Activated T-cell treated with anti-CD3 and anti-CD28 coated beads, Interleukin-2, amount 50 U/mL, for 24 hours (primary cell): ENCODE measurements around the gene CHRM2.

Experiments used
- DNase-seq: peaks from one replicate; pipeline ENCODE4 v3.0.0-alpha.2; 2020
- H3K27ac Mint-ChIP-seq: 2 replicates; pipeline ENCODE4 v1.8.0; 2020; ENCODE audit warnings: mild to moderate bottlenecking, mixed read lengths
- H3K27me3 Mint-ChIP-seq: 2 replicates; pipeline ENCODE4 v1.8.0; 2020; ENCODE audit warnings: mixed read lengths
- H3K36me3 Mint-ChIP-seq: 2 replicates; pipeline ENCODE4 v1.8.0; 2020; ENCODE audit warnings: low read depth, mixed read lengths
- H3K4me1 Mint-ChIP-seq: 2 replicates; pipeline ENCODE4 v1.8.0; 2020; ENCODE audit warnings: low read depth, mixed read lengths
- H3K4me3 Mint-ChIP-seq: 2 replicates; pipeline ENCODE4 v1.8.0; 2020; ENCODE audit warnings: mild to moderate bottlenecking, moderate library complexity, mixed read lengths
- H3K9me3 Mint-ChIP-seq: 2 replicates; pipeline ENCODE4 v1.8.0; 2020; ENCODE audit warnings: mixed read lengths

The CHRM2 gene

GRCh38 chr7:136877990-136878389, 9.5 kb downstream of the CHRM2 start:
- Mint-ChIP-seq H3K27me3 (no peaks in the 10 kb centered on the region), H3K9me3 (no peaks in the 10 kb centered on the region), H3K4me3 (no peak overlapping the region), H3K27ac (no peak overlapping the region), H3K4me1 (no peaks in the 10 kb centered on the region), H3K36me3 (no peaks in the 10 kb centered on the region)
- DNase-seq: no peak

DNA sequence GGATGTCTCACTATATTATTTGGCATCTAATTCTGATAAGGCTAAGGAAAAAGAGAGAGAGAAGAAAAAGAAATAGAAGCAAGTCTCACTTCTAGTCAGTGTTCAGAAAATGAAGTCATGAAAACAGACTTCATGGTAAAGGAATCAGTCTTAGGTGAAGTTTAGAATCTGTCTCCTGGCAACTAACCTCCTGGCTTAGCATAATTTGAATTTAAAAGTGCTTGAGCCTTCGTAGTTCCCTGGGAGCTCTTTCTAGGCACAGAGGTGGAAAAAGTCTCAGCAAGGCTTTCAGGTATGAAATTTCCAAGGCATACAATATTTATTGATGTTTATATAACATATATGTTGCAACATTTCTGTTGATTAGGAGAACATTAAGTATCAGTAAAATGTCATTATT, 10.4 kb downstream of the CHRM2 start:
- no peaks in the 10 kb centered on the region for H3K27me3 Mint-ChIP-seq
- no peaks in the 10 kb centered on the region for H3K36me3 Mint-ChIP-seq
- no peaks in the 10 kb centered on the region for H3K4me1 Mint-ChIP-seq

DNA sequence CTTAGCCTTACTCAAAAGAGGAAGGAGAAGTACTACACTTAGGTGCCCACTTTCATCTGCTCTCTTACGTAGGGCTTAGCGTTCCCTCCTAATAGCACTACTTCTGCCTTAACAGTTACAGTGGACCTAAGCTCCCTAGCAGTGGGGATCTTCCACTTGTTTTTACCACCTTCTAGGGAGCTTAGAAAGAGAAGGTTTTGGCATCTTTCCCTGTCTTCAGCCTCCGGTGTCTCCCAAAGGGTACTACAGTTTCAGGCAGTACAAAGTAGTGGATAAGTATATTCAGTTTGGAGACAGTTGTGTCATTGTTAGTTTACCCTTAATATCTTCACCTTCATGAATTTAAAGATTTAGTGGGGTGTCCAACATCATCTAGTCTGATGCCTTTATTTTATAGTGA, 14.6 kb downstream of the CHRM2 start:
- Mint-ChIP-seq H3K9me3 (no peaks in the 10 kb centered on the region), H3K27me3 (no peaks in the 10 kb centered on the region), H3K36me3 (no peaks in the 10 kb centered on the region), H3K4me3 (no peak overlapping the region), H3K4me1 (no peaks in the 10 kb centered on the region), H3K27ac (no peak overlapping the region)
- no peak for DNase-seq

More for the DNA sequence above, 10.4 kb downstream of the CHRM2 start:
- Mint-ChIP-seq H3K27ac (no peak overlapping the region), H3K9me3 (no peaks in the 10 kb centered on the region), H3K4me3 (no peak overlapping the region)
- no peak for DNase-seq

GRCh38 chr7:136884492-136884891, 16.0 kb downstream of the CHRM2 start:
- H3K27ac Mint-ChIP-seq: no peak overlapping the region
- no peak for DNase-seq
- H3K4me3 Mint-ChIP-seq: no peak overlapping the region
- no peaks in the 10 kb centered on the region for H3K4me1 Mint-ChIP-seq
- H3K36me3 Mint-ChIP-seq: no peaks in the 10 kb centered on the region
- no peaks in the 10 kb centered on the region for H3K27me3 Mint-ChIP-seq
- peaks cover 4% of the 10 kb centered on the region for H3K9me3 Mint-ChIP-seq

DNA sequence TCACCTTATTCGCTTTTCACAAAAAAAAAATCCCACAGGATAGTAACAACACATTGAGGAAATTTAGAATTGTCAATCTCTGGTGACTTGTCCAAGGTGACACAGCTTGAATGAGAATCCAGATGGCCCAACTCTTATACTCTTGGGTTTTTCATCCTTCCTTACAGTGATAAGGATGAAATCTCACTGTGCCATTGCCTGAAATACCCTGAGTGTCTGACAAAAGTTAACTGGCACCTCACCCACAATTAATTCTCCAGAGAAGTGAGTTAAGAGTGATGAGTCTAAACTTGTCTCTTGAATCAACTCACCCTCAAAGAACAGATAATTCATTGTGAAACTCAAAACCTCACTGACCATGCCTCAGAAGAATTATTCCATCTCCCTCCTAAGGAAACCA, 18.9 kb downstream of the CHRM2 start:
- Mint-ChIP-seq H3K4me3 (no peak overlapping the region), H3K4me1 (no peaks in the 10 kb centered on the region), H3K9me3 (peaks cover 6% of the 10 kb centered on the region), H3K36me3 (no peaks in the 10 kb centered on the region), H3K27ac (no peak overlapping the region), H3K27me3 (no peaks in the 10 kb centered on the region)
- no peak for DNase-seq

DNA sequence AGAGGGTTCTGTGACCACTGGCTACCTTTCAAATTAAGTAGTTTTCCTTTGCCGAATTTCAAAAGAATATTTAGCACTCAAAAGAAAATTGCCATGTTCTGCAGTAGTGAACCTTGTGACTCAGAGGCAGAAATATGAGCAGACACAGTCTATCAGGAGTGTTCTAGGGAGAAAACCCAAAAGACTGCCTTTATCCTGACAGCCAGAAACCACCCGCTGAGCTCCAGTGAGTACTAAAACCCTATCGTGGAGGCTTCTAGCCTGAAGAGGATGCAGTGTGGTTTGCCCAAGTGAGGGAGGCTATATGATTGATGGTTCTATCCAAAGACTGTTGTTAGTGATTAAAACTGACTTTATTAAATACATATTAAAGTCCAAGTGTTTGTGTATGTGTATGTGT, 21.9 kb downstream of the CHRM2 start:
- Mint-ChIP-seq H3K27ac (no peak overlapping the region), H3K4me3 (no peak overlapping the region), H3K27me3 (no peaks in the 10 kb centered on the region), H3K36me3 (no peaks in the 10 kb centered on the region), H3K4me1 (no peaks in the 10 kb centered on the region), H3K9me3 (peaks cover 9% of the 10 kb centered on the region)
- DNase-seq: no peak

GRCh38 chr7:136891850-136892249, 23.4 kb downstream of the CHRM2 start:
- H3K9me3 Mint-ChIP-seq: peaks cover 9% of the 10 kb centered on the region
- H3K36me3 Mint-ChIP-seq: no peaks in the 10 kb centered on the region
- H3K27me3 Mint-ChIP-seq: no peaks in the 10 kb centered on the region
- DNase-seq: no peak
- no peak overlapping the region for H3K27ac Mint-ChIP-seq
- no peak overlapping the region for H3K4me3 Mint-ChIP-seq
- no peaks in the 10 kb centered on the region for H3K4me1 Mint-ChIP-seq

DNA sequence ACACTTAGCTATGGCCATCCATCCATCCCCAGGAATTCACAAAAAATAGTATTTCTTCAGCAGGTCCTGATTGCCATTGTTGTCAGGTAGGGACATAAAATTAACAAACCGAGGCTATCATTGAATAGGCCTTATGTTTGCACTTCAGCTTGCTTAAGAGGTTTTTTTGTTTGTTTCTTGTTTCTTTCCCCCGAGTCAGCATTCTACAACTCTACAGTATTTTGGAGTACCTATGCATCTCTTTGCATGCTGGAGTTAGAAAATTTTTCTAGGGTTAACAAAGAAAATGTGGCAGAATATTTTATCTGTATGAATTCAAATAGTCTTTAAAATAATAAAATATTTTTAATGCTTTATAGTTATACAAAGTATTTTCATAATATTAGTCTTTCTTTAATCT, 26.3 kb downstream of the CHRM2 start:
- H3K27me3 Mint-ChIP-seq: no peaks in the 10 kb centered on the region
- H3K27ac Mint-ChIP-seq: no peak overlapping the region
- no peak for DNase-seq
- no peaks in the 10 kb centered on the region for H3K4me1 Mint-ChIP-seq
- H3K36me3 Mint-ChIP-seq: no peaks in the 10 kb centered on the region
- H3K9me3 Mint-ChIP-seq: peaks cover 5% of the 10 kb centered on the region
- no peak overlapping the region for H3K4me3 Mint-ChIP-seq

DNA sequence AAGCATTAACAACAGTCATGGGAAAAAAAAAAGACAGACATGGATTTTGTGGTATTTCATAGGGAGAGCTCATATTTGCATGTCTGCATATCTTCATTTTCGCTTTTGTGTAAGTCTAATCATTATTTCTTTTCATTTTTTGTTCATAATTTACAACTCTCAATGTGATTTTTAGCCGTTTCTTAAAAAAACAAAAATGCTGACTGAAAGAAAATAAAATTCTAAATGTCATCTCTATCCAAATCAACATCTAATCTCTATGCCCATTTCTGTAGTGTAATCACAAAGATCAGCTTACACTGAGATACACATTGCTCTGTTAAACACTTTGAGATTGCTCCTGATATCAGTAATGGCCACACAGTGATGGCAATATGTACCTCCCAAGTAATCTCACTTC, 29.2 kb downstream of the CHRM2 start:
- DNase-seq: no peak
- no peaks in the 10 kb centered on the region for H3K36me3 Mint-ChIP-seq
- H3K27ac Mint-ChIP-seq: no peak overlapping the region
- no peak overlapping the region for H3K4me3 Mint-ChIP-seq
- H3K9me3 Mint-ChIP-seq: peaks cover 2% of the 10 kb centered on the region
- no peaks in the 10 kb centered on the region for H3K27me3 Mint-ChIP-seq
- no peaks in the 10 kb centered on the region for H3K4me1 Mint-ChIP-seq

- Mint-ChIP-seq H3K36me3 (no peaks in the 10 kb centered on the region), H3K9me3 (no peaks in the 10 kb centered on the region), H3K27ac (no peak overlapping the region), H3K27me3 (no peaks in the 10 kb centered on the region), H3K4me1 (no peaks in the 10 kb centered on the region), H3K4me3 (no peak overlapping the region)
- no peak for DNase-seq
Observed at GRCh38 chr7:136900005-136900404, 31.6 kb downstream of the CHRM2 start.

DNA sequence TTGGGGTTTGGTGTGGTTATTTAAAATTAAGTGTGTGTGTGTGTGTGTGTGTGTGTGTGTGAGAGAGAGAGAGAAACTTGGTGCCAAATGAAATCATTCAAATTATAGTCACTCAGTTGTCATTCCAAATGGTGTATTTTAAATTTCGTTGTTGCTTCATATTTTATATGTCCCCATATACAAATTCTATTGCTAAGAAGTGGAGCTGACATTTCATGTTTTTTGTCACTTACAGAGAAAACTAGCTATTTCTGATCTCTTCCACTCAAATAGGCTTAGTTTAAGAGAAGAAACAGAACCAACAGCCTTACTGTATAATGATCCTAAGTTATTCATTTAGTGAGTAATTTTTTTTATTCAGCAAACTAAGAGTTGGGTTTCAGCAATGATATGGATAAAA, 42.3 kb downstream of the CHRM2 start:
- H3K36me3 Mint-ChIP-seq: no peaks in the 10 kb centered on the region
- peaks cover 5% of the 10 kb centered on the region for H3K9me3 Mint-ChIP-seq
- H3K27me3 Mint-ChIP-seq: no peaks in the 10 kb centered on the region
- DNase-seq: no peak
- no peaks in the 10 kb centered on the region for H3K4me1 Mint-ChIP-seq
- no peak overlapping the region for H3K4me3 Mint-ChIP-seq
- no peak overlapping the region for H3K27ac Mint-ChIP-seq

DNA sequence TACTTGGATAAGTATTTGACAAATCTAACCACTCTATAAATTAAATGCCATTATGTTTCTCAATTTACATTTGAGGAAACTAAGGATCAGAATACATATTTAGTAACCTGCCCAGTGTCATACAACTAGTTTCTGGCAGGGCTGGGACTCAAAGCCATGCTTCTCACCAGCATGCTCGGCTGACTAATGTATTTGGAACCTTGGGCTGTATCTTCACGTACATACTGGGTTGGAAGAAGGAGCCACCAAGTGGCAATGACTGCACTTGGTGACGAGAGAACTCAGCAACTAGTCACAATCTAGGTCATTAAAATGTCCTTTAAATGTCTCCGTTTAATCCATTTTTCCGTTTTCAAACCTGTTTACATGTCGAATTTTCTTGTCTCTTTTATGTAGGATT, 42.9 kb downstream of the CHRM2 start:
- Mint-ChIP-seq H3K4me3 (no peak overlapping the region), H3K9me3 (peaks cover 5% of the 10 kb centered on the region), H3K27ac (no peak overlapping the region), H3K27me3 (no peaks in the 10 kb centered on the region), H3K36me3 (no peaks in the 10 kb centered on the region), H3K4me1 (no peaks in the 10 kb centered on the region)
- no peak for DNase-seq

- H3K4me3 Mint-ChIP-seq: no peak overlapping the region
- H3K4me1 Mint-ChIP-seq: no peaks in the 10 kb centered on the region
- no peaks in the 10 kb centered on the region for H3K36me3 Mint-ChIP-seq
- H3K9me3 Mint-ChIP-seq: peaks cover 5% of the 10 kb centered on the region
- DNase-seq: no peak
- no peaks in the 10 kb centered on the region for H3K27me3 Mint-ChIP-seq
- H3K27ac Mint-ChIP-seq: no peak overlapping the region
Observed at GRCh38 chr7:136912339-136912738, 43.9 kb downstream of the CHRM2 start.

DNA sequence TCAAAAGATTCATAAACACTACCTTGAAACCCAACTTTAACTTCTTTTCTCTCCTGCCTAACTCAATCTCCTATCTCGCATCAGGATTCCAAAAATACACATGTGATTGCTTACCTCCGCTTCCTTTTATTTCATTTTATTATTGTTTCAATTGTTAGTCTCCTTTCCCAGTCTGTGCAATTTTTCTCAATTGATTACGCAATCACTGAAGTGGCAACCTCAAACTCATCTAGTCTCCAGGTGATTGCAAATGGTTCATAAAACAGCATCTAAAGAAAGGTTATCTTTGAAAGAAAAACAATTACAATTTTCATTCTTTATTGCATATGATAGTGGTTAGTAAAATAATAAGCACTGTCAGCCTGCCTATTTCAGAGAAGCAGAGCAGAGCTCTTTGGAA, 45.6 kb downstream of the CHRM2 start:
- Mint-ChIP-seq H3K27ac (no peak overlapping the region), H3K4me1 (no peaks in the 10 kb centered on the region), H3K27me3 (no peaks in the 10 kb centered on the region), H3K36me3 (no peaks in the 10 kb centered on the region), H3K4me3 (no peak overlapping the region), H3K9me3 (peaks cover 5% of the 10 kb centered on the region)
- no peak for DNase-seq

- Mint-ChIP-seq H3K27me3 (no peaks in the 10 kb centered on the region), H3K27ac (no peak overlapping the region), H3K9me3 (peaks cover 5% of the 10 kb centered on the region), H3K4me1 (no peaks in the 10 kb centered on the region), H3K4me3 (no peak overlapping the region), H3K36me3 (no peaks in the 10 kb centered on the region)
- DNase-seq: no peak
Observed at GRCh38 chr7:136919820-136920219, 51.4 kb downstream of the CHRM2 start.

- H3K27me3 Mint-ChIP-seq: no peaks in the 10 kb centered on the region
- H3K4me3 Mint-ChIP-seq: no peak overlapping the region
- H3K27ac Mint-ChIP-seq: no peak overlapping the region
- H3K9me3 Mint-ChIP-seq: peaks cover 7% of the 10 kb centered on the region
- no peak for DNase-seq
- H3K36me3 Mint-ChIP-seq: no peaks in the 10 kb centered on the region
- no peaks in the 10 kb centered on the region for H3K4me1 Mint-ChIP-seq
Observed at GRCh38 chr7:136923111-136923667, 54.7 kb downstream of the CHRM2 start.
